HEK293 (cell line): ENCODE results near the gene PLXND1.

Experiments used
- CTCF ChIA-PET: fragments of 350-600 bp; formaldehyde crosslinking; extraction: SDS; loops from one replicate; lab custom pipeline; 2021; ENCODE audit warnings: antibody characterized with exemption; lab: Yijun Ruan, JAX
- POLR2A ChIA-PET: fragments of 300-600 bp; formaldehyde crosslinking; extraction: SDS; loops from one replicate; lab custom pipeline; 2020; ENCODE audit warnings: antibody characterized with exemption, inconsistent platforms; lab: Yijun Ruan, JAX
- H3K27ac ChIP-seq: fragments of 200-500 bp; sonication (Bioruptor generic); 2 replicates; pipeline ENCODE4 v1.5.1; 2014; ENCODE audit warnings: low read depth, low read length, control low read depth, inconsistent platforms; ENCODE audit errors: extremely low read depth
- H3K36me3 ChIP-seq, 2 experiments: fragments of 200-500 bp in 1 of 2; sonication (Bioruptor generic) in 1 of 2; 1 replicate in 1 of 2; 2 replicates in 1 of 2; pipeline ENCODE4 v1.5.1; 2014 to 2017; ENCODE audit warnings: inconsistent platforms in 2 of 2, low read length in 2 of 2; ENCODE audit not compliant: control insufficient read depth in 2 of 2, insufficient read depth in 1 of 2
- H3K4me1 ChIP-seq: fragments of 200-500 bp; sonication (Bioruptor generic); 2 replicates; pipeline ENCODE4 v1.5.1; 2014; ENCODE audit warnings: mild to moderate bottlenecking, low read length, inconsistent platforms; ENCODE audit not compliant: control insufficient read depth, insufficient read depth
- H3K4me3 ChIP-seq: 2 replicates; pipeline ENCODE4 v1.5.1; 2011; ENCODE audit warnings: low read depth, mild to moderate bottlenecking, control low read depth, low read length, moderate library complexity
- H3K9me3 ChIP-seq: fragments of 200-500 bp; sonication (Bioruptor generic); 2 replicates; pipeline ENCODE4 v1.5.1; 2014; ENCODE audit warnings: low read depth, low read length, inconsistent platforms; ENCODE audit not compliant: control insufficient read depth, insufficient read depth
- AEBP2 ChIP-seq: fragments of 450-650 bp; formaldehyde crosslinking; IDR thresholded peaks from 2 replicates; pipeline ENCODE4 v1.5.1; 2016; ENCODE audit warnings: missing biosample characterization, missing genetic modification characterization, borderline replicate concordance
- PRDM10 ChIP-seq: fragments of 450-650 bp; formaldehyde crosslinking; IDR thresholded peaks from 2 replicates; pipeline ENCODE4 v1.5.1; 2016; ENCODE audit warnings: missing biosample characterization, missing genetic modification characterization
- PRDM2 ChIP-seq: fragments of 450-650 bp; formaldehyde crosslinking; IDR thresholded peaks from 2 replicates; pipeline ENCODE4 v1.5.1; 2016; ENCODE audit warnings: missing biosample characterization, missing genetic modification characterization, borderline replicate concordance
- ZFP41 ChIP-seq: fragments of 450-650 bp; formaldehyde crosslinking; IDR thresholded peaks from 2 replicates; pipeline ENCODE4 v1.5.1; 2016; ENCODE audit warnings: missing biosample characterization, missing genetic modification characterization, borderline replicate concordance
- ZNF426 ChIP-seq: fragments of 450-650 bp; formaldehyde crosslinking; IDR thresholded peaks from 2 replicates; pipeline ENCODE4 v1.5.1; 2017; ENCODE audit warnings: missing biosample characterization, missing genetic modification characterization, mild to moderate bottlenecking, inconsistent platforms, moderate library complexity
- ZNF488 ChIP-seq: fragments of 450-650 bp; formaldehyde crosslinking; IDR thresholded peaks from 2 replicates; pipeline ENCODE4 v1.5.1; 2016; ENCODE audit warnings: missing biosample characterization, missing genetic modification characterization
- ZNF555 ChIP-seq: fragments of 450-650 bp; formaldehyde crosslinking; conservative IDR thresholded peaks from 2 replicates; pipeline ENCODE4 v1.5.1; 2017; ENCODE audit warnings: missing biosample characterization, mild to moderate bottlenecking, missing genetic modification characterization, inconsistent platforms
- ZNF596 ChIP-seq: fragments of 450-650 bp; IDR thresholded peaks from 2 replicates; pipeline ENCODE4 v1.5.0; 2018; ENCODE audit warnings: missing biosample characterization, mild to moderate bottlenecking, missing genetic modification characterization, moderate library complexity
- TF ChIP-seq, protein P1 (sequence below): fragments of 450-650 bp; formaldehyde crosslinking; IDR thresholded peaks from 2 replicates; pipeline ENCODE4 v1.5.1; 2017; ENCODE audit warnings: missing biosample characterization, missing genetic modification characterization

Gene PLXND1

GRCh38 chr3:129552287-129553050 lies 54.0 kb downstream of the PLXND1 start (continued):
- TF ChIP-seq PRDM10 (tag by site-specific recombination) (0 out of 2 replicates have a peak, but pooled peaks have one; percentile 14), ZNF555 (tag by site-specific recombination) (no peak), AEBP2 (tag by site-specific recombination) (no peak), PRDM2 (tag by site-specific recombination) (no peak)

- H3K36me3 ChIP-seq = no peaks in the 10 kb centered on the region
- POLR2A ChIA-PET = no interaction called here
- H3K4me3 ChIP-seq = no peak overlapping the region
- H3K27ac ChIP-seq = no peak overlapping the region
- no peaks in the 10 kb centered on the region for H3K4me1 ChIP-seq
- no peaks in the 10 kb centered on the region for H3K9me3 ChIP-seq
- CTCF ChIA-PET = interaction anchor here (0.6 to 1.2 kb wide), 3 partner anchors 35 to 259 kb away, joined by 3 read pairs; no protein-coding TSS in a partner anchor
- TF ChIP-seq, protein P1, sequence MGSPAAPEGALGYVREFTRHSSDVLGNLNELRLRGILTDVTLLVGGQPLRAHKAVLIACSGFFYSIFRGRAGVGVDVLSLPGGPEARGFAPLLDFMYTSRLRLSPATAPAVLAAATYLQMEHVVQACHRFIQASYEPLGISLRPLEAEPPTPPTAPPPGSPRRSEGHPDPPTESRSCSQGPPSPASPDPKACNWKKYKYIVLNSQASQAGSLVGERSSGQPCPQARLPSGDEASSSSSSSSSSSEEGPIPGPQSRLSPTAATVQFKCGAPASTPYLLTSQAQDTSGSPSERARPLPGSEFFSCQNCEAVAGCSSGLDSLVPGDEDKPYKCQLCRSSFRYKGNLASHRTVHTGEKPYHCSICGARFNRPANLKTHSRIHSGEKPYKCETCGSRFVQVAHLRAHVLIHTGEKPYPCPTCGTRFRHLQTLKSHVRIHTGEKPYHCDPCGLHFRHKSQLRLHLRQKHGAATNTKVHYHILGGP (tag by site-specific recombination) = no peak
- TF ChIP-seq ZFP41 (tag by site-specific recombination) (no peak), ZNF488 (tag by site-specific recombination) (no peak), ZNF596 (no peak), ZNF426 (no peak)
- TF ChIP-seq, all 188 proteins: peak for 0
Measured at GRCh38 chr3:129549805-129550204, 56.7 kb downstream of the PLXND1 start.
